Testis (tissue), 3 donors: Measurements from ENCODE around the gene ADGRG3. TPM values are rescaled to one million over a fixed set of nuclear protein-coding genes. Genes with fewer than 3 reads are reported as not detected.

Experiments used
- DNase-seq: peaks from one replicate; pipeline ENCODE4 v3.0.0-alpha.2; 2019
- H3K27ac ChIP-seq, 2 donors: fragments of 200-600 bp; sonication (generic); one replicate each; pipeline ENCODE4 v1.5.1; 2019
- H3K27me3 ChIP-seq: fragments of 200-600 bp; sonication (generic); one replicate; pipeline ENCODE4 v1.5.1; 2019
- H3K36me3 ChIP-seq: fragments of 200-600 bp; sonication (generic); one replicate; pipeline ENCODE4 v1.5.1; 2017; ENCODE audit warnings: low read depth; ENCODE audit errors: missing control alignments
- H3K4me1 ChIP-seq: fragments of 200-600 bp; sonication (generic); one replicate; pipeline ENCODE4 v1.5.1; 2019
- H3K4me3 ChIP-seq, 2 donors: fragments of 200-600 bp; sonication (generic); one replicate each; pipeline ENCODE4 v1.5.1; 2017 to 2019
- H3K9me3 ChIP-seq: fragments of 200-600 bp; sonication (generic); one replicate; pipeline ENCODE4 v1.5.1; 2017
- CTCF ChIP-seq, 3 experiments: fragments of 450-650 bp in 2 of 3; fragments of 200-600 bp in 1 of 3; sonication (generic) in 1 of 3; IDR thresholded peaks; one replicate each; pipeline ENCODE4 v1.5.1; 2016 to 2019; ENCODE audit warnings: antibody characterized with exemption in 3 of 3, mild to moderate bottlenecking in 2 of 3, moderate library complexity in 1 of 3
- POLR2A ChIP-seq: fragments of 450-650 bp; IDR thresholded peaks from one replicate; pipeline ENCODE4 v1.6.1; 2017; ENCODE audit warnings: antibody characterized with exemption, mild to moderate bottlenecking, moderate library complexity
- WGBS, 2 donors: methylation state at CpG; one replicate each; pipeline ENCODE4 v1.1.5; 2018; 5-methylcytosine and 5-hydroxymethylcytosine counted together
- intact Hi-C: fragments of 100-400 bp; cut with DNase I; formaldehyde crosslinking; loops from one replicate; pipeline ENCODE4 v1.15.1; 2023; ENCODE audit warnings: low total_unique reads
- polyA plus RNA-seq: library from polyadenylated mRNA; stranded (reverse); fragments of 350-450 nt; fragmentation: Illumina TruSeq; extraction: RNeasy Lipid Tissue Mini Kit (QIAGEN cat#74804); gene quantifications from one replicate; pipeline ENCODE4 v1.2.3, GENCODE V29; 2014; ENCODE audit warnings: low read depth, low replicate concordance; ENCODE audit not compliant: insufficient read depth
- total RNA-seq, 2 donors: library from RNA; depleted of rRNA; stranded (reverse); fragments of >200 nt; gene quantifications; one replicate each; pipeline ENCODE4 v1.2.3, GENCODE V29; 2016

The ADGRG3 gene
- total and polyA plus RNA-seq, 3 donors from 2014 or later = 0.37 to 0.82 (median 0.63) TPM

GRCh38 chr16:57653936-57654335 is 14.2 kb upstream of the ADGRG3 start:
- DNase-seq = no peak
- 30 to 45% methylated on average over 10 to 16 of the region's 16 CpGs for WGBS, 2 donors
- Histone ChIP-seq H3K36me3 (no peaks in the 10 kb centered on the region), H3K27me3 (no peaks in the 10 kb centered on the region), H3K9me3 (no peaks in the 10 kb centered on the region), H3K4me3 (no peak overlapping the region), H3K27ac (no peak overlapping the region), H3K4me1 (no peaks in the 10 kb centered on the region)
- intact Hi-C loops = no loop called here
- TF ChIP-seq CTCF (IDR thresholded peaks at IDR 0.05) (no peak), POLR2A (no peak)

GRCh38 chr16:57656342-57656955 is 11.7 kb upstream of the ADGRG3 start:
- Histone ChIP-seq H3K9me3 (no peaks in the 10 kb centered on the region), H3K4me1 (no peaks in the 10 kb centered on the region), H3K4me3 (no peak overlapping the region), H3K27ac (no peak overlapping the region), H3K27me3 (no peaks in the 10 kb centered on the region), H3K36me3 (no peaks in the 10 kb centered on the region)
- intact Hi-C loops = no loop called here
- WGBS, 2 donors = 88 to 90% methylated on average over 10 to 11 of the region's 11 CpGs
- DNase-seq = no peak
- no peak for TF ChIP-seq CTCF (IDR thresholded peaks at IDR 0.05)
- no peak for TF ChIP-seq POLR2A

- no peak for DNase-seq
- TF ChIP-seq CTCF (IDR thresholded peaks at IDR 0.05) = no peak
- no peak for TF ChIP-seq POLR2A
- 94 to 98% methylated on average over 11 to 13 of the region's 13 CpGs for WGBS, 2 donors
- no peaks in the 10 kb centered on the region for H3K9me3 ChIP-seq
- no peak overlapping the region for H3K27ac ChIP-seq
- H3K27me3 ChIP-seq = no peaks in the 10 kb centered on the region
- H3K4me1 ChIP-seq = no peaks in the 10 kb centered on the region
- no peaks in the 10 kb centered on the region for H3K36me3 ChIP-seq
- intact Hi-C loops = no loop called here
- no peak overlapping the region for H3K4me3 ChIP-seq
Measured at GRCh38 chr16:57657228-57657627, 10.9 kb upstream of the ADGRG3 start.

GRCh38 chr16:57658130-57658877 is 9.8 kb upstream of the ADGRG3 start:
- no peaks in the 10 kb centered on the region for H3K9me3 ChIP-seq
- 89 to 92% methylated on average over 10 of the region's 10 CpGs for WGBS, 2 donors
- TF ChIP-seq CTCF (IDR thresholded peaks at IDR 0.05) (no peak), POLR2A (no peak)
- intact Hi-C loops = no loop called here
- no peak overlapping the region for H3K27ac ChIP-seq
- no peak overlapping the region for H3K4me3 ChIP-seq
- H3K36me3 ChIP-seq = no peaks in the 10 kb centered on the region
- H3K27me3 ChIP-seq = no peaks in the 10 kb centered on the region
- DNase-seq = no peak
- H3K4me1 ChIP-seq = no peaks in the 10 kb centered on the region
